ENCODE measurements around the gene LIN9.

DNA sequence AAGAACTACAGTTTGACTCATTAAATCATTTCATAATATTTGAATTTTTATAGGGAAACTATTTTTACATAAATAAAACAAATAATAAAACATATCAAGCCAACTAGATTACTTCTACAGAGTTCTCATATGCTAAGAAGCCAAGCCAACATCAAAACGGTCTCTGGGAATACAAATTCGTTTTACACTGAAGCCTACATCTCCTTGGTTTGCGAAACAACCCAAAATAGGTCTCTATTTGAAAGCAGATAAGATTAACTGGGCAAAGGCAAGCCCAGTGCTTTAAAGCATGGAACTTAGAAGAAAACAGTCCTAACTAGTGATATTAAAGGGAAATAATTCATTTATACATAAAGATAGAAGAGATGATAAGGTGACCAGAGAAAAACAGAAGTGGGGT, 60.2 kb downstream of the LIN9 start:
- TF ChIP-seq, protein P1, sequence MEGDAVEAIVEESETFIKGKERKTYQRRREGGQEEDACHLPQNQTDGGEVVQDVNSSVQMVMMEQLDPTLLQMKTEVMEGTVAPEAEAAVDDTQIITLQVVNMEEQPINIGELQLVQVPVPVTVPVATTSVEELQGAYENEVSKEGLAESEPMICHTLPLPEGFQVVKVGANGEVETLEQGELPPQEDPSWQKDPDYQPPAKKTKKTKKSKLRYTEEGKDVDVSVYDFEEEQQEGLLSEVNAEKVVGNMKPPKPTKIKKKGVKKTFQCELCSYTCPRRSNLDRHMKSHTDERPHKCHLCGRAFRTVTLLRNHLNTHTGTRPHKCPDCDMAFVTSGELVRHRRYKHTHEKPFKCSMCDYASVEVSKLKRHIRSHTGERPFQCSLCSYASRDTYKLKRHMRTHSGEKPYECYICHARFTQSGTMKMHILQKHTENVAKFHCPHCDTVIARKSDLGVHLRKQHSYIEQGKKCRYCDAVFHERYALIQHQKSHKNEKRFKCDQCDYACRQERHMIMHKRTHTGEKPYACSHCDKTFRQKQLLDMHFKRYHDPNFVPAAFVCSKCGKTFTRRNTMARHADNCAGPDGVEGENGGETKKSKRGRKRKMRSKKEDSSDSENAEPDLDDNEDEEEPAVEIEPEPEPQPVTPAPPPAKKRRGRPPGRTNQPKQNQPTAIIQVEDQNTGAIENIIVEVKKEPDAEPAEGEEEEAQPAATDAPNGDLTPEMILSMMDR (CRISPR knock-in tag; IDR thresholded peaks at IDR 0.05), result no peak
- TF ChIP-seq, protein P2, sequence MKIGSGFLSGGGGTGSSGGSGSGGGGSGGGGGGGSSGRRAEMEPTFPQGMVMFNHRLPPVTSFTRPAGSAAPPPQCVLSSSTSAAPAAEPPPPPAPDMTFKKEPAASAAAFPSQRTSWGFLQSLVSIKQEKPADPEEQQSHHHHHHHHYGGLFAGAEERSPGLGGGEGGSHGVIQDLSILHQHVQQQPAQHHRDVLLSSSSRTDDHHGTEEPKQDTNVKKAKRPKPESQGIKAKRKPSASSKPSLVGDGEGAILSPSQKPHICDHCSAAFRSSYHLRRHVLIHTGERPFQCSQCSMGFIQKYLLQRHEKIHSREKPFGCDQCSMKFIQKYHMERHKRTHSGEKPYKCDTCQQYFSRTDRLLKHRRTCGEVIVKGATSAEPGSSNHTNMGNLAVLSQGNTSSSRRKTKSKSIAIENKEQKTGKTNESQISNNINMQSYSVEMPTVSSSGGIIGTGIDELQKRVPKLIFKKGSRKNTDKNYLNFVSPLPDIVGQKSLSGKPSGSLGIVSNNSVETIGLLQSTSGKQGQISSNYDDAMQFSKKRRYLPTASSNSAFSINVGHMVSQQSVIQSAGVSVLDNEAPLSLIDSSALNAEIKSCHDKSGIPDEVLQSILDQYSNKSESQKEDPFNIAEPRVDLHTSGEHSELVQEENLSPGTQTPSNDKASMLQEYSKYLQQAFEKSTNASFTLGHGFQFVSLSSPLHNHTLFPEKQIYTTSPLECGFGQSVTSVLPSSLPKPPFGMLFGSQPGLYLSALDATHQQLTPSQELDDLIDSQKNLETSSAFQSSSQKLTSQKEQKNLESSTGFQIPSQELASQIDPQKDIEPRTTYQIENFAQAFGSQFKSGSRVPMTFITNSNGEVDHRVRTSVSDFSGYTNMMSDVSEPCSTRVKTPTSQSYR (CRISPR knock-in tag; IDR thresholded peaks at IDR 0.05; ENCODE audit: borderline replicate concordance), result no peak
- TF ChIP-seq, protein P3, sequence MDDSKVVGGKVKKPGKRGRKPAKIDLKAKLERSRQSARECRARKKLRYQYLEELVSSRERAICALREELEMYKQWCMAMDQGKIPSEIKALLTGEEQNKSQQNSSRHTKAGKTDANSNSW (CRISPR knock-in tag; IDR thresholded peaks at IDR 0.05; ENCODE audit: borderline replicate concordance), result no peak
- TF ChIP-seq TARDBP (CRISPR knock-in tag; IDR thresholded peaks at IDR 0.05), result no peak
- no peak for TF ChIP-seq KLF11 (CRISPR knock-in tag; IDR thresholded peaks at IDR 0.05)
- no peak for TF ChIP-seq ZKSCAN1 (IDR thresholded peaks at IDR 0.05; ENCODE audit: low read length)
- TF ChIP-seq, protein P4, sequence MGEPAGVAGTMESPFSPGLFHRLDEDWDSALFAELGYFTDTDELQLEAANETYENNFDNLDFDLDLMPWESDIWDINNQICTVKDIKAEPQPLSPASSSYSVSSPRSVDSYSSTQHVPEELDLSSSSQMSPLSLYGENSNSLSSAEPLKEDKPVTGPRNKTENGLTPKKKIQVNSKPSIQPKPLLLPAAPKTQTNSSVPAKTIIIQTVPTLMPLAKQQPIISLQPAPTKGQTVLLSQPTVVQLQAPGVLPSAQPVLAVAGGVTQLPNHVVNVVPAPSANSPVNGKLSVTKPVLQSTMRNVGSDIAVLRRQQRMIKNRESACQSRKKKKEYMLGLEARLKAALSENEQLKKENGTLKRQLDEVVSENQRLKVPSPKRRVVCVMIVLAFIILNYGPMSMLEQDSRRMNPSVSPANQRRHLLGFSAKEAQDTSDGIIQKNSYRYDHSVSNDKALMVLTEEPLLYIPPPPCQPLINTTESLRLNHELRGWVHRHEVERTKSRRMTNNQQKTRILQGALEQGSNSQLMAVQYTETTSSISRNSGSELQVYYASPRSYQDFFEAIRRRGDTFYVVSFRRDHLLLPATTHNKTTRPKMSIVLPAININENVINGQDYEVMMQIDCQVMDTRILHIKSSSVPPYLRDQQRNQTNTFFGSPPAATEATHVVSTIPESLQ (CRISPR knock-in tag; conservative IDR thresholded peaks at IDR 0.05), result no peak
- TF ChIP-seq NRL (CRISPR knock-in tag; IDR thresholded peaks at IDR 0.05; ENCODE audit: borderline replicate concordance), result no peak
- no peak for TF ChIP-seq RXRA (CRISPR knock-in tag; IDR thresholded peaks at IDR 0.05)
- TF ChIP-seq, protein P5, sequence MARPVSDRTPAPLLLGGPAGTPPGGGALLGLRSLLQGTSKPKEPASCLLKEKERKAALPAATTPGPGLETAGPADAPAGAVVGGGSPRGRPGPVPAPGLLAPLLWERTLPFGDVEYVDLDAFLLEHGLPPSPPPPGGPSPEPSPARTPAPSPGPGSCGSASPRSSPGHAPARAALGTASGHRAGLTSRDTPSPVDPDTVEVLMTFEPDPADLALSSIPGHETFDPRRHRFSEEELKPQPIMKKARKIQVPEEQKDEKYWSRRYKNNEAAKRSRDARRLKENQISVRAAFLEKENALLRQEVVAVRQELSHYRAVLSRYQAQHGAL (CRISPR knock-in tag; IDR thresholded peaks at IDR 0.05; ENCODE audit: not compliant biosample characterization), result no peak
- TF ChIP-seq SP1 (IDR thresholded peaks at IDR 0.05), result no peak
- TF ChIP-seq SP1 (CRISPR knock-in tag; IDR thresholded peaks at IDR 0.05), result no peak
- TF ChIP-seq EZH2 (conservative IDR thresholded peaks at IDR 0.05; ENCODE audit: low read depth, low read length), result no peak
- TF ChIP-seq, protein P6, sequence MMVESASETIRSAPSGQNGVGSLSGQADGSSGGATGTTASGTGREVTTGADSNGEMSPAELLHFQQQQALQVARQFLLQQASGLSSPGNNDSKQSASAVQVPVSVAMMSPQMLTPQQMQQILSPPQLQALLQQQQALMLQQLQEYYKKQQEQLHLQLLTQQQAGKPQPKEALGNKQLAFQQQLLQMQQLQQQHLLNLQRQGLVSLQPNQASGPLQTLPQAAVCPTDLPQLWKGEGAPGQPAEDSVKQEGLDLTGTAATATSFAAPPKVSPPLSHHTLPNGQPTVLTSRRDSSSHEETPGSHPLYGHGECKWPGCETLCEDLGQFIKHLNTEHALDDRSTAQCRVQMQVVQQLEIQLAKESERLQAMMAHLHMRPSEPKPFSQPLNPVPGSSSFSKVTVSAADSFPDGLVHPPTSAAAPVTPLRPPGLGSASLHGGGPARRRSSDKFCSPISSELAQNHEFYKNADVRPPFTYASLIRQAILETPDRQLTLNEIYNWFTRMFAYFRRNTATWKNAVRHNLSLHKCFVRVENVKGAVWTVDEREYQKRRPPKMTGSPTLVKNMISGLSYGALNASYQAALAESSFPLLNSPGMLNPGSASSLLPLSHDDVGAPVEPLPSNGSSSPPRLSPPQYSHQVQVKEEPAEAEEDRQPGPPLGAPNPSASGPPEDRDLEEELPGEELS (CRISPR knock-in tag; IDR thresholded peaks at IDR 0.05), result no peak
- TF ChIP-seq RAD21 (CRISPR knock-in tag; IDR thresholded peaks at IDR 0.05), result no peak
